Stomach (tissue), 9 donors: ENCODE results near the gene ATIC. TPM values are rescaled to one million over a fixed set of nuclear protein-coding genes. Genes with fewer than 3 reads are reported as not detected.

ENCODE experiments used
- DNase-seq, 2 donors: peaks; one replicate each; pipeline versions ENCODE4 v3.0.0 to v3.0.0-alpha.2; 2013 to 2019
- H3K27ac ChIP-seq, 5 donors: fragments of 200-600 bp in 4 of 5; sonication (generic) in 4 of 5; one replicate each; pipeline ENCODE4 v1.5.1; 2013 to 2019; ENCODE audit warnings: mild to moderate bottlenecking in 1 of 5, moderate library complexity in 1 of 5
- H3K27me3 ChIP-seq, 3 donors: fragments of 200-600 bp; sonication (generic); one replicate each; pipeline ENCODE4 v1.5.1; 2017 to 2019; ENCODE audit warnings: mixed run types in 1 of 3
- H3K36me3 ChIP-seq, 4 donors: fragments of 200-600 bp; sonication (generic); 1 replicate in 3 of 4; 2 replicates in 1 of 4; pipeline ENCODE4 v1.5.1; 2016 to 2019
- H3K4me1 ChIP-seq, 4 donors: fragments of 200-600 bp; sonication (generic); one replicate each; pipeline ENCODE4 v1.5.1; 2016 to 2019
- H3K4me3 ChIP-seq, 4 donors: fragments of 200-600 bp; sonication (generic) in 3 of 4; one replicate each; pipeline ENCODE4 v1.5.1; 2016 to 2019; ENCODE audit warnings: mild to moderate bottlenecking in 1 of 4
- H3K9me3 ChIP-seq, 4 donors: fragments of 200-600 bp; sonication (generic); one replicate each; pipeline ENCODE4 v1.5.1; 2016 to 2019
- CTCF ChIP-seq, 7 experiments: fragments of 450-650 bp in 4 of 7; fragments of 200-600 bp in 3 of 7; sonication (generic) in 3 of 7; IDR thresholded peaks; one replicate each; pipeline ENCODE4 v1.5.1; 2016 to 2019; ENCODE audit warnings: antibody characterized with exemption in 7 of 7, control low read depth in 2 of 7, mild to moderate bottlenecking in 1 of 7
- EP300 ChIP-seq: sonication (generic); formaldehyde crosslinking; IDR thresholded peaks from one replicate; pipeline ENCODE4 v1.6.1; 2017; ENCODE audit warnings: antibody characterized with exemption
- POLR2A ChIP-seq, 4 donors: fragments of 450-650 bp; IDR thresholded peaks; one replicate each; pipeline ENCODE4 v1.6.1; 2016; ENCODE audit warnings: antibody characterized with exemption in 4 of 4, control low read depth in 2 of 4, mild to moderate bottlenecking in 1 of 4, moderate library complexity in 1 of 4
- POLR2AphosphoS5 ChIP-seq, 3 donors: sonication (generic); formaldehyde crosslinking; IDR thresholded peaks; one replicate each; pipeline ENCODE4 v1.6.1; 2016; ENCODE audit warnings: antibody characterized with exemption in 3 of 3
- WGBS, 5 donors: extraction: QIAGEN DNeasy Blood & Tissue Kit in 3 of 5; methylation state at CpG; one replicate each; pipeline versions ENCODE4 v1.1.5 to v1.1.7; 2013 to 2018; 5-methylcytosine and 5-hydroxymethylcytosine counted together
- intact Hi-C: fragments of 100-400 bp; cut with DNase I; formaldehyde crosslinking; loops from one replicate; pipeline ENCODE4 v1.15.1; 2023; ENCODE audit warnings: low total_unique reads
- polyA plus RNA-seq, 3 donors: library from polyadenylated mRNA; stranded (reverse); fragments of 200-250 nt; gene quantifications; one replicate each; pipeline ENCODE4 v1.2.3, GENCODE V29; 2013
- total RNA-seq, 5 donors: library from RNA; depleted of rRNA; stranded (reverse); fragments of >200 nt; gene quantifications; one replicate each; pipeline versions ENCODE4 v1.1.0 to v1.2.3, GENCODE V29; 2014 to 2016
- donor health status: healthy with polysubstance abuse.
- donor health status: Bipolar disorder and iron deficiency.
- donor health status: healthy.

ATIC gene
- total and polyA plus RNA-seq, 8 donors, result 9.4 to 125 (median 76.6) TPM

- no peaks in the 10 kb centered on the region for H3K9me3 ChIP-seq
- WGBS, 5 donors, result 96 to 98% (median 97%) methylated on average over 6 of the region's 6 CpGs
- H3K27me3 ChIP-seq, result no peaks in the 10 kb centered on the region
- no peak for DNase-seq
- TF ChIP-seq POLR2AphosphoS5 (IDR thresholded peaks at IDR 0.05) (no peak), POLR2A (IDR thresholded peaks at IDR 0.05) (no peak), CTCF (IDR thresholded peaks at IDR 0.05) (no peak), EP300 (no peak)
- H3K27ac ChIP-seq, result no peak overlapping the region
- no peak overlapping the region for H3K4me3 ChIP-seq
- peaks cover 11 to 95% (median 72%) of the 10 kb centered on the region in 4 donors for H3K36me3 ChIP-seq
- no peaks in the 10 kb centered on the region for H3K4me1 ChIP-seq
- intact Hi-C loops, result no loop called here
Observed at GRCh38 chr2:215375467-215375830, 63.6 kb downstream of the ATIC start.

DNA sequence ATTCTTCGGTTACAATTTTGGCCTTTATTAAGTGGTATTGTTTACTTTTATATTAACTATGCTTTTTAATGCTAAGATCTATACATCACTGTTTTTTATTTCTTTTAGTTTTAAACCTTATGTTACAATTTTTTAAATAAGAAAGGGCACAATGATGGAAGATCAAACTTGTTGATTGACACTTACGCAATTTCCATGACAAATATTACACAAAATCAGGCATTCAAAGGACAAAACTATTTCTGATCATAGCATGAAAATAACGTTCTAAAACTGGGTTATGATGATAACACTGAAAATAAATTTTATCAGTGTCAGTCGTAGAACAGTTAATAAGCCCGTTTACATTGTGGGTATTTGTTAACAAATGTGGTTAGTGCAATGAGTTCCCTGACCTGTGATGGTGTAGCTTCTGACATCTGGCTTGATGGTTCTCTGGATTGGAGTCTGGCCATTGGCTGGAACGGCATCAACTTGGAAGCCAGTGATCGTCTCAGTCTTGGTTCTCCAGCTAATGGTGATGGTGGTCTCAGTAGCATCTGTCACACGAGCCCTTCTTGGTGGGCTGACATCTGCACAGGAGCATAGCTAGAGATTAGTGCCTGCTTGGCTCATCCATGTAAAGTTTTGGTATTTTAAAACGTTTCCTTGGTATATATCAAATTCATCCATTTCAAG lies 64.4 kb downstream of the ATIC start:
- H3K4me1 ChIP-seq, result no peaks in the 10 kb centered on the region
- 72 to 78% (median 76%) methylated on average over 9 of the region's 9 CpGs for WGBS, 5 donors
- H3K27me3 ChIP-seq, result no peaks in the 10 kb centered on the region
- no peak overlapping the region for H3K4me3 ChIP-seq
- H3K36me3 ChIP-seq, result peaks cover 11 to 96% (median 72%) of the 10 kb centered on the region in 4 donors
- intact Hi-C loops, result no loop called here
- H3K9me3 ChIP-seq, result no peaks in the 10 kb centered on the region
- TF ChIP-seq POLR2AphosphoS5 (IDR thresholded peaks at IDR 0.05) (no peak), CTCF (IDR thresholded peaks at IDR 0.05) (no peak), POLR2A (IDR thresholded peaks at IDR 0.05) (no peak), EP300 (no peak)
- DNase-seq, result no peak
- H3K27ac ChIP-seq, result no peak overlapping the region

GRCh38 chr2:215377283-215377682 lies 65.4 kb downstream of the ATIC start:
- Histone ChIP-seq H3K36me3 (peaks cover 5 to 96% (median 73%) of the 10 kb centered on the region in 4 donors), H3K4me1 (no peaks in the 10 kb centered on the region), H3K9me3 (no peaks in the 10 kb centered on the region), H3K27me3 (no peaks in the 10 kb centered on the region), H3K4me3 (no peak overlapping the region), H3K27ac (no peak overlapping the region)
- intact Hi-C loops, result no loop called here
- DNase-seq, result no peak
- no peak for TF ChIP-seq CTCF (IDR thresholded peaks at IDR 0.05)
- TF ChIP-seq EP300, result no peak
- TF ChIP-seq POLR2A (IDR thresholded peaks at IDR 0.05), result no peak
- TF ChIP-seq POLR2AphosphoS5 (IDR thresholded peaks at IDR 0.05), result no peak
- WGBS, 5 donors, result 88 to 96% (median 93%) methylated on average over 2 of the region's 2 CpGs

GRCh38 chr2:215378045-215378444 lies 66.2 kb downstream of the ATIC start:
- H3K4me3 ChIP-seq, result no peak overlapping the region
- no peaks in the 10 kb centered on the region for H3K27me3 ChIP-seq
- no peaks in the 10 kb centered on the region for H3K9me3 ChIP-seq
- H3K27ac ChIP-seq, result no peak overlapping the region
- no peaks in the 10 kb centered on the region for H3K4me1 ChIP-seq
- no peak for TF ChIP-seq CTCF (IDR thresholded peaks at IDR 0.05)
- TF ChIP-seq POLR2AphosphoS5 (IDR thresholded peaks at IDR 0.05), result no peak
- no peak for TF ChIP-seq POLR2A (IDR thresholded peaks at IDR 0.05)
- TF ChIP-seq EP300, result no peak
- peaks cover 4 to 99% (median 76%) of the 10 kb centered on the region in 4 donors for H3K36me3 ChIP-seq
- intact Hi-C loops, result no loop called here
- DNase-seq, result no peak
- 91 to 95% (median 94%) methylated on average over 3 of the region's 3 CpGs for WGBS, 5 donors
